ENCODE measurements around the gene SLC39A11.

SLC39A11 gene

GRCh38 chr17:72631568-72631948, 460.9 kb downstream of the SLC39A11 start:
- no peak for DNase-seq (ENCODE audit: low spot score)
- TF ChIP-seq CTCF (IDR thresholded peaks at IDR 0.05; ENCODE audit: extremely low read depth, insufficient read depth, missing control alignments), result no peak
- in situ Hi-C loops (cut with MboI; ENCODE audit: low pct_unique_long_range_greater_than_20kb, low sequenced_read_pairs, unreplicated experiment), result no loop called here

GRCh38 chr17:72624652-72625051, 467.8 kb downstream of the SLC39A11 start:
- in situ Hi-C loops (cut with MboI; ENCODE audit: low pct_unique_long_range_greater_than_20kb, low sequenced_read_pairs, unreplicated experiment), result no loop called here
- no peak for DNase-seq (ENCODE audit: low spot score)
- no peak for TF ChIP-seq CTCF (IDR thresholded peaks at IDR 0.05; ENCODE audit: extremely low read depth, insufficient read depth, missing control alignments)

- in situ Hi-C loops (cut with MboI; ENCODE audit: low pct_unique_long_range_greater_than_20kb, low sequenced_read_pairs, unreplicated experiment), result no loop called here
- no peak for TF ChIP-seq CTCF (IDR thresholded peaks at IDR 0.05; ENCODE audit: extremely low read depth, insufficient read depth, missing control alignments)
- DNase-seq (ENCODE audit: low spot score), result no peak
Observed at GRCh38 chr17:72624226-72624625, 468.3 kb downstream of the SLC39A11 start.

GRCh38 chr17:72622661-72623433, 469.6 kb downstream of the SLC39A11 start:
- in situ Hi-C loops (cut with MboI; ENCODE audit: low pct_unique_long_range_greater_than_20kb, low sequenced_read_pairs, unreplicated experiment), result no loop called here
- DNase-seq (ENCODE audit: low spot score), result no peak
- no peak for TF ChIP-seq CTCF (IDR thresholded peaks at IDR 0.05; ENCODE audit: extremely low read depth, insufficient read depth, missing control alignments)

GRCh38 chr17:72619976-72620650, 472.4 kb downstream of the SLC39A11 start:
- no peak for DNase-seq (ENCODE audit: low spot score)
- TF ChIP-seq CTCF (IDR thresholded peaks at IDR 0.05; ENCODE audit: extremely low read depth, insufficient read depth, missing control alignments), result no peak
- in situ Hi-C loops (cut with MboI; ENCODE audit: low pct_unique_long_range_greater_than_20kb, low sequenced_read_pairs, unreplicated experiment), result no loop called here

GRCh38 chr17:72618001-72618509, 474.4 kb downstream of the SLC39A11 start:
- in situ Hi-C loops (cut with MboI; ENCODE audit: low pct_unique_long_range_greater_than_20kb, low sequenced_read_pairs, unreplicated experiment), result no loop called here
- DNase-seq (ENCODE audit: low spot score), result no peak
- no peak for TF ChIP-seq CTCF (IDR thresholded peaks at IDR 0.05; ENCODE audit: extremely low read depth, insufficient read depth, missing control alignments)
